ENCODE results near the gene OPRPN.

The OPRPN gene, protein sequence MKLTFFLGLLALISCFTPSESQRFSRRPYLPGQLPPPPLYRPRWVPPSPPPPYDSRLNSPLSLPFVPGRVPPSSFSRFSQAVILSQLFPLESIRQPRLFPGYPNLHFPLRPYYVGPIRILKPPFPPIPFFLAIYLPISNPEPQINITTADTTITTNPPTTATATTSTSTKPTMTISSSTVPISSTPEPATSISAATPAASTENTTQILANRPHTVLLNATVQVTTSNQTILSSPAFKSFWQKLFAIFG

DNA sequence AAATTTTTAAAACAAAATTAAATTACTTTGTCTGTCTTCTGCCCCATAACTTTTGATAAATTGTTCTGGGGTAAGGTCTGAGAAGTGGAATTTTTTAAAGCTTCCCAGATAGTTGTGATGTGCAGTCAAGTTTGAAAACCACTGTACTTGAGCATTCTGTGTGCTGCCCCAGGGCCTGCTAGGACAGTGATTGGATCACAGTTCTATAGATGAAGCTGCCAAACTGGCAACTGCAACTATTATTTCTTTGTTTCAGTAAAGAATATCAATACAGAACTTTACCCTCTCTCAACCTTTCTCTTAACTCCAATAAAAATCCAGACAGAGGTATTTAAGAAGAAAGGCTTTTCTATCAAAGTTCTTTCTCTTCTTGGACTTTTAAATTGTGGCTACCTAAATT, at the start of gene OPRPN:
OPRPN (plus strand) TSS at position 361 of the 400 bp plus-strand sequence. CDS start 1,346 bp downstream, outside the sequence.
- no peak for DNase-seq (ENCODE audit: low read depth in 2 of 2)

DNA sequence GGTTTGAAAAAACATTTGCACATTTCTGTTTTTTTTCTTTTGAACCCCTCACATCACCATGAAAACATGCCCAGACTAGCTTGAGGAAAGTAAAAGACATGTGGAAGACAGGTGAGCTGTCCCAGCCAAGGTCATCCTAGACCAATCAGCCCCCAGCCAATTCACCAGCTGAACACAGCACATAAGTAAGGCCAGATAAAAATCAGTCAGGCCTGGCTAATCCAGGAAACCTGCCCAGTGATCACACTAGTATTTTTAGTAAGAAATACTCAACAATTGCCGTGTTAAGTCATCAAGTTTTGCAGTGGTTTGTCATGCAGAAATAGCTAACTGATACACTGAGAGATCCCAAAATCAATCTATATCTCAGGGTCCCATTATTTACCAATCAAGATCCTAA, 41.6 kb upstream of the OPRPN start:
- no peak for DNase-seq (ENCODE audit: low read depth in 2 of 2)

DNA sequence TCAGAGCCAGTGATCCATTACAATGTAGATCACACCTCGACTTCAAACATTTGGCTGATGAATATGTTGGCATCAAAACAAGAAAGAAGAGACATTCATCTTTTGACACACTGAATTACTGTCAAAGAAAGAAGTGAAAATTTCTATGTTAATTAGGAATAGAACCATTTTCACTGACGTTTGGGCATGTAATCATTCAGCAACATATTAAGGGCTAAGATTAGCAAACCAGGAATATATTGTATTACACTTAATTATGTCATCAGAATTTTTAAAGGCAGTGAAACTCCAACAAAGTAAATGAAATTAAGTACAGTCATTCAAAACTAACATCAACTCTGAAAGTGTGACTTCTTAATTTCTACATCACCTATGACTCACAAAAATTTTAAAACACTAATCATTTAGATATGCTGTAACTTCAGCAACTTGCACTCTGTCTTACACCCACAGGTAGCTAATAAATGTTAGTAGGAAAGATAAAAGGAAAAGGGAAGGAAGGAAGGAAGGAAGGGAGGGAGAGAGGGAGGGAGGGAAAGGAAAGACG, 38.6 kb upstream of the OPRPN start:
- no peak for DNase-seq (ENCODE audit: low read depth in 2 of 2)

DNA sequence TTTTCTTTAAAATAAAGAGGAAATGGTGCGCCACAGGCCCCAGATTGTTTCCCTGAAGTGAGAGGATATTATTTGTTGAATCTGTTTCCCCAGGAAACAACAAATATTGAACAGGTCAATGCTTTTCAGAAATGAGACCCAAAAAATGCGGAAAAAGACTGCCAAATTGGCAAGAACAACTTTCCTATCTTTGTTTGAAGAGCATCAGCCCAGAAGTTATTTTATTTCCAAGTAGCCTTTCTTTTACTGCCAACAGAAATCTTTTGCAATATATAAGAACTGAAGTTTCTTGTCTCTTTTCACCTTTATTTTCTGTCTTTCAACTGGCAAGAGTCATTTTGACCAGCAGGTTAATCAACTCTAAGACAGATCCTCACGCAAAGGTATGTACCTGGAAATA, 37.3 kb upstream of the OPRPN start, which contains the start of gene SMR3A:
SMR3A (plus strand) TSS at position 301 of the 400 bp plus-strand sequence. CDS start 1,356 bp downstream, outside the sequence.
- no peak for DNase-seq (ENCODE audit: low read depth in 2 of 2)

DNA sequence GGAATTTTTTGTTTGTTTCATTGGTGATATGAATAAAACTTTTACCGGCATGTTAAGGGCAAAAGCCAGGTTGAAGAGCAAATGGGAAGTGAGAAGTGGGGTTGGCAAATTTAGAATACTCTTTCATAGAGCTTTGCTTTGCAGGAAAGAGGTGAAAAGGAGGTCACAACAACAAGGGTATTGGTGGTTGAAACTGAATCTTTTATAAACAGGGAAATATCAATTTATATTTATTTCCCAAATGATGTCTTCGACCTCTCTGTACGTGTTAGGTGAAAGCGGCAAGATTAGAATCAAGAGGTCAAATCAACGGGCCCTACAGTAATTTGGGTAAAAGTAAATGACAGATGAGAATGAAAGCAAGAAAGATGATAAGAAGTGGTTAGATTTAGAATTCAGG, 33.7 kb upstream of the OPRPN start:
- DNase-seq (ENCODE audit: low read depth in 2 of 2) = no peak

DNA sequence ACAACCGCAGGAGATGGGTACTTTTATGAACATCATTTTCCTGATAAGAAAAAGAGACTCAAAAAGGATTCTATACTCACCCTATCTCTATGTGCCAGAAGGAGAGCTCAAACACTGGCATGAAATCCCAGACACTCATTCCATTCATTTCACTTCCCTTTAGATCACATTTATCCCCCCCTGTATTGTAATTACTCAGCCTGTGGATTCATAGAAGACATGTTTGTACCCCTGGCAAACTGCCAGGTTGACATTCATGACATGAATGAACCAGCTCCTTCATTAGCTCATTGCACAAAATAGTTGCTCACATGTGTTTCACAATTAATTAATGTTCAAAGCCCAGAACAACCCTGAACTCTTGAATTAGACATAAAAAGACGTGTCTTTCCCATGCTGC, 32.3 kb upstream of the OPRPN start:
- DNase-seq (ENCODE audit: low read depth in 2 of 2) = no peak

DNA sequence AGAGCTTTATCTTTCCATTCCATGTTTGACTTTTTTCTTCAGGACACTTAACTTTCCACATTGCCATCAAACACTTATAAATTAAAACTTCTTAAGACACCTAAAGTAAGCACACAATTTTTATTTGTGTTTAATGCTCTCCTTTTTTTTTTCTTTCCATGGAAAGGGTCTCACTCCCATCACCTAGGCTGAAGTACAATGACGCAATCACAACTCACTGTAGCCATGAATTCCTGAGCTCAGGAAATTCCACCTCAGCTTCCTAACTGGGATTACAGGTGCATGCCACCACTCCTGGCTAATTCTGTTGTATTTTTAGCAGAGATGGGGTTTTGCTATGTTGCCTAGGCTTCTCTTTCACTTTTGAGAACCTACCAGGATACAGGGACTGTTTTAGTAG, 29.9 kb upstream of the OPRPN start:
- no peak for DNase-seq (ENCODE audit: low read depth in 2 of 2)

DNA sequence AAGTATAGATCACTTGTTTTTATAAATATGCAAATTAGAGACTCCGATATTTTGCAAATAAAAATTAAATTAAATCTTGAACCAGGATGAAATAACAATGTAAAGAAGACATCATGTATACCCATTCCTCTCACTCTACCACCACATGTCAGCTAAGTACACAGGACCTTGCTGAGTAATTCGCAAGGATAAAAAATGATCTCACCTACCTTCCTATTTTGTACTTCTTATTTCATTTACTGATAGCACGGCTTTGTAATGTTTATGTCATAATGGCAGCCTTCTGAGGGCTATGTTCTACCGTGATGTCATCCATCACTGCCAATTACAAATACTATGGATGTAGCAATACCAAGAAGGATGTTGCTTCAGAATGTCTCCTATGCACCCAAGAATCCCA, 25.8 kb upstream of the OPRPN start:
- no peak for DNase-seq (ENCODE audit: low read depth in 2 of 2)

DNA sequence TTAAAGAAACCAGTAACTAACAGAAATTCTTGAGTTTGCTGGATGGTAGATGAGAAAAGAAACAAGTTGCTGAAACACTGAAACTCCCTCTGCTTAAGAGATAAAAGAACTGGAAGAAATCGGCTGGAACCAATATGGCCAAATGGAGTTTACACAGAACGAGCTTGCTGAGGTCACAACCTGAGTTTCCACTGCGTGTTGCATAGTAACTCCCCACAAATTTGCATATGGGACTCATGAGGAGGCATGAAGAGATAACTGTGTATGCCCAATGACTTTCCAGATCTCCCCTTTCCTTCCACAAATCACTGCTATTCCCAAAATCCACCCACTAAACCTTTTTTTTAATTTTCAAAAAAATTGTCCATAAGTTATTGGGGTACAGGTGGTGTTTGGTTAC, 25.0 kb upstream of the OPRPN start:
- no peak for DNase-seq (ENCODE audit: low read depth in 2 of 2)

DNA sequence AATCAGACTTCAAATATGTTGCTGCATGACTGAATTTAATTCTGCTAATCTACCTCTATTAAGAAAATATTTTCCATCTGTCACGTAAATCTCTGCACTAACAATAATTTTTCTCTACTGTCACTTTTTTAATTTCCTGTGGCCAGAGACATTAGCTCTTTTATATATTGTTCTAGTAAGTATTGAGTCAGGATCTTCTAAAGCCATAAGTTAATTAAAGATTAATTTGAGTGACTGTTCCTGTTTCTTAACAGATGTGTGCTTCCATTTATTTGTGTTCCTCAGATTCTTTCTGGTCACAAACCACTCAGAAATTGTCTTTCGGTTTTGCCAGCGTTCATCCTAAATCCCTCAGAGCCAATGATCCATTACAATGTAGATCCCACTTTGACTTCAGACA, 17.2 kb upstream of the OPRPN start:
- no peak for DNase-seq (ENCODE audit: low read depth in 2 of 2)

DNA sequence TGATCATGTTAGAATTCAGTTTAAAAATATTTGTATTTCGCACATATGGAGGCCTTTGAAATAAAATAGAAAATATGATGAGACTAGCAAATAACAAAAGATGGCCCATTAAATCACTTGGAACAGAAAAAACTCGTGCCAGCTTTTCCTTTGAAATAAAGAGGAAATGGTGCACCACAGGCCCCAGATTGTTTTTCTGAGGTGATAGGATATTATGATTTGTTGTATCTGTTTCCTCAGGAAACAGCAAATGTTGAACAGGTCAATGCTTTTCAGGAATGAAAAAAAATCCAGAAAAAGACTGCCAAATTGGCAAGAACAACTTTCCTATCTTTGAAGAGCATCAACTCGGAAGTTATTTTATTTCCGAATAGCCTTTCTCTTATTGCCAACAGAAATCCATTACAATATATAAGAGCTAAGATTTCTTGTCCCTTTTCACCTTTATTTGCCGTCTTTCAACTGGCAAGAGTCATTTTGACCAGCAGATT, 15.0 kb upstream of the OPRPN start, which contains the start of gene SMR3B:
SMR3B (plus strand) TSS at position 441 of the 491 bp plus-strand sequence. CDS start 1,380 bp downstream, outside the sequence.
- no peak for DNase-seq (ENCODE audit: low read depth in 2 of 2)

DNA sequence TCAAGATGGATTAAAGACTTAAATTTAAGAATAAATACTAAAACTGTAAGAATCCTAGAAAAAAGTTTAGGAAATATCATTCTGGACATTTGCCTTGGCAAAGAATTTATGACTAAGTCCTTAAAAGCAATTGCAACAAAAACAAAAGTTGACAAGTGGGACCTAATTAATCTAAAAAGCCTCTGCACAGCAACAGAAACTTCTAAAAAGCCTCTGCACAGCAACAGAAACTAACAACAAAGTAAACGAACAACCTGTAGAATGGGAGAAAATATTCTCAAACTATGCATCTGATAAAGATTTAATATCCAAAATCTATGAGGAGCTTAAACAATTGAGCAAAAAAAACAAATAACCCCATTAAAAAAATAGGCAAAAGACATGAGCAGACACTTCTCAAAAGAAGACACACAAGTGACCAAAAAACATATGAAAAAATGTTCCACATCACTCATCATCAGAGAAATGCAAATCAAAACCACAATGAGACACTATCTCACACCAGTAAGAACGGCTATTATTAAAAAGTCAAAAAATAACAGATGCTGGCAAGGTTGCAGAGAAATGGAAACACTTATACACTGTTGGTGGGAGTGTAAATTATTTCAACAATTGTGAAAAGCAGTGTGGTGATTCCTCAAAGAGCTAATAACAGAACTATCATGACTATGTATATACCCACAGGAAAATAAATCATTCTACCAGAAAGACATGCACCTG, 5.5 kb upstream of the OPRPN start:
- no peak for DNase-seq (ENCODE audit: low read depth in 2 of 2)

DNA sequence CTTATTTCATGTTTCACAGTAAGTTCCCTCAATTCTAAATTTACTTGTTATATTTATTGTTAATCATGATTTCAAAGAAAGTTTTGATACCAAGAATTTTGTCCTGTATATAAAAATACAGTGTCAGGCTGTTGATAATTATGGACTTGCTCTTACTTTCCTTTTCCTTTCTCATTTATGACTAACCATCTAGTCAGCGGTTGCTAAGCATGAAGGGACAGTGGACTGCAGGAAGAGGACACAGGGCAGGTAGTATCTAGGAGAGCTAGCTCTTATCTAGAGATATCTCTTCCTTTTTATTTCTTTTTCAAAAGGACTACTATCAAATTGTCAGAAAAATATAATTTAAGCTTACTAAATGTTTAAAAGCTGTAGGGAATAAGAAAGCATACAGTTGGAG, 1.6 kb downstream of the OPRPN start:
- DNase-seq (ENCODE audit: low read depth in 2 of 2) = no peak

DNA sequence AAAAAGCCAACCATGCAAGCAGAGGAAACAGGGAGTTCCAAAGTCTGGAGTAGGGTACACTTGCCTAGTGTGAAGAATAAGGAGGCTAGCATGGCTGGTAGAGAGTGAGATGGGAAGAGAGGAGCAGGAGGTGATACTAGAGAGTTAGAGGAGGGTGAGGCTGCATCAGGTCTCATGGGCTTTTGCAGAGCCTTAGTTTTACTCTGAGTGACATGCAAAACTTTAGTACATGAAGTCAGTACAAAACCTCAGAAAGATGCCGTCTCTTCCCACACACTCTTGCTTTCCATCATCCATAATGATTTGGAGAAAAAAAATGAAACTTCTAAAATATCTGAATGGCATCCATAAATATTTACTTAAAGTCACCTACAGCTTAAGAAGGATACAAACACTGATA, 5.0 kb downstream of the OPRPN start:
- DNase-seq (ENCODE audit: low read depth in 2 of 2) = no peak

DNA sequence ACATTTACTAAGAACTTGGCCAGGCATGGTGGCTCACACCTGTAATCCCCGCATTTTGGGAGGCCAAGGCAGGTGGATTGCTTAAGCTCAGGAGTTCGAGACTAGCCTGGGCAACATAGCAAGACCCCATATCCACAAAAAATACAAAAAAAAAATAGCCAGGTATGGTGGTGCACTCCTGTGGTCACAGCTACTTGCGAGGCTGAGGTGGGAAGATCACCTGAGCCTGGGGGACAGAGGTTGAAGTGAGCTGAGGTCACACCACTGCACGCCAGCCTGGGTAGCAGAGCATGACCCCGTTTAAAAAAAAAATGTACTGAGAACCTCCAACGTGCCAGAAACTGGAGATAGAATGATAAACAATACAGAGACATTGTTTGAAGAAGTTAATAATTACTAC, 8.0 kb downstream of the OPRPN start:
- DNase-seq (ENCODE audit: low read depth in 2 of 2) = no peak

DNA sequence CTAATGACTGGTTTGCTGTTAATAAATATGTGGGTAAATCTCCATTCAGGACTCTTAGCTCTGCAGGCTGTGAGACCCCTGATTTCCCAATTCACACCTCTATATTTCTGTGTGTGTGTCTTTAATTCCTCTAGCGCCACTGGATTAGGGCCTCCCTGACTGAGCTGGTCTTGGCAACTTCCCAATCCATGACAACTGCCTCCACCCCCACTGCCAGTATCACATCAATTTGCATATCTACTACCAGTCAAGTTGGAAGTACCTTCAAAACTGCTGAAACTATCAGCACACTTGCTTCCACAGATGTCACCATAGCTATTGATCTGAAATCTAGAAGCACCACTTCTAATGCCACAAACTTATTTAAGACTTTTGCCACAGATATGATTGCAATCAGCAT, 27.6 kb downstream of the OPRPN start:
- no peak for DNase-seq (ENCODE audit: low read depth in 2 of 2)

DNA sequence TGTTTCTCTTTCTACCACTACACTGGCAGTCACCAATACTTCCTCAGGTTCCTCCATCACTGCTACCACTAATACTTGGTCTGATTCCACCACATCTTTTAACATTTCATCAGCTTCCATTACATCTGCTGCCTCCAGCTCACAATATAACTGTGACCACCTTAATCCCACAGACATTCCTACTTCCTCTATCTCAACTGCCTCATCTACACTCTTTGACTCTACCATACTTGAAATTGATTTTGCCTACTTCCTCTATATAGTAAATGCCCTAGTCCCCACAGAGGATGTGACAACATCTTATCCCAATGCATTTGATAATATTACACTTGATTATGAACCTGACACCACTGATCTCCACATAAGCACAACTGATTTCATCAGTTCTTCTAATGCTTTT, 29.0 kb downstream of the OPRPN start:
- no peak for DNase-seq (ENCODE audit: low read depth in 2 of 2)

DNA sequence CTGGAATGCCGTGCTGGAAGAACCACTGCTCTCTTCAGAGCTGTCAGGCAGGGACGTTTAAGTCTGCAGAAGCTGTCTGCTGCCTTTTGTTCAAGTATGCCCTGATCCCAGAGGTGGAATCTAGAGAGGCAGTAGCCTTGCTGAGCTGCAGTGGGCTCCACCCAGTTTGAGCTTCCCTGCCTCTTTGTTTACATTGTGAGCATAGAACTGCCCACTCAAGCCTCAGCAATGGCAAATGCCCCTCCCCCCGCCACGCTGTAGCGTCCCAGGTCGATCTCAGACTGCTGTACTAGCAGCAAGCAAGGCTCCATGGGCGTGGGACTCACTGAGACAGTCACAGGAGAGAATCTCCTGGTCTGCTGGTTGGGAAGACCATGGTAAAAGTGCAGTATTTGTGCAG, 39.5 kb downstream of the OPRPN start:
- DNase-seq (ENCODE audit: low read depth in 2 of 2) = no peak

DNA sequence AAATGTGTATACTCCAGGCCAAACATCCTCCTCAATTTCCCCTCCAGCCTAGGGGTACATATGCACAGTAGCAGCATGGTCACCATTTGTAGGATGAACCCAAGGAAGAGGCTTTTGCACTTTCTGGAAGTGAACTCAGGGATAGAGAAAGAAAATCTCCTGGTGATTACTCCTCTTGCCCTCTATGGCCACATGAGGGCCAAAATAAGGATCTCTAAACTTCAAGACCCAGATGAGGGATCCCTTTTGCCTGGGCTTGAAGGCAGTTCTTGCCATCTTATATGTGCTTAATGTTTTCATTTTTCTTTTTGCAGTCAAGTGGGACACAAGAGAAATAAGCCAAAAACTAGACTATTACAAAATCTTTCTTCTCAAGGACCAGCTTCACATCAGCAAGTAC, 44.7 kb downstream of the OPRPN start:
- no peak for DNase-seq (ENCODE audit: low read depth in 2 of 2)

DNA sequence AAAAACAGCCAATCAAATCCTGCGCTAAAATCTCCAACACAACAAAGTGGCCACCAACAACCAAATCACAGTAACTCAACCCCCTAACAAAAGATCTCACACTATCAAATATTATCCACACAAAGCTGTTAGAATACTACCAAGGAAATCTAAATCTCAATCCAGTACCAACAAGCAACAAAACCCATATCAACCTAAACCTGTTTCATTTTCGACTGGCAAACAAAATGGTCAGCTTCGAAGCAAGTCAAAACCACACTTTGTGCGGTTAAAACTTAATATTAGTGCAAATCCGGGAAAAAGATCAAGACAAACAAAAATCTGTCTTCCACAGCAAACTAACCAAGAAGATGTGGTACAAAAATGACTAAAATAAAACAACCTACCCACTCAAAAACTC, 45.6 kb downstream of the OPRPN start:
- DNase-seq (ENCODE audit: low read depth in 2 of 2) = no peak

DNA sequence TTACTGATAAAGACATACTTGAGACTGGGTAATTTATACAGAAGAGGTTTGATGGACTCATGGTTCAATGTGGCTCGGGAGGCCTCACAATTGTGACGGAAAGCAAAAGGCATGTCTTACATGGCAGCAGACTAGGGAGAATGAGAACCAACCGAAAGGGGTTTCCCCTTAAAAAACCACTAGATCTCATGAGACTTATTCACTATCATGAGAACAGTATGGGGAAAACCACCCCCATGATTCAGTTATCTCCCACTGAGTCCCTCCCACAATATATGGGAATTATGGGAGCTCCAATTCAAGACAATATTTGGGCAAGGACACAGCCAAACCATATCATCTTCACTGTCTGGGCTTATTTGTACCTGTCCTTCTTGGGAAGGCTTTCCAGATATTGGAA, 51.5 kb downstream of the OPRPN start:
- no peak for DNase-seq (ENCODE audit: low read depth in 2 of 2)

DNA sequence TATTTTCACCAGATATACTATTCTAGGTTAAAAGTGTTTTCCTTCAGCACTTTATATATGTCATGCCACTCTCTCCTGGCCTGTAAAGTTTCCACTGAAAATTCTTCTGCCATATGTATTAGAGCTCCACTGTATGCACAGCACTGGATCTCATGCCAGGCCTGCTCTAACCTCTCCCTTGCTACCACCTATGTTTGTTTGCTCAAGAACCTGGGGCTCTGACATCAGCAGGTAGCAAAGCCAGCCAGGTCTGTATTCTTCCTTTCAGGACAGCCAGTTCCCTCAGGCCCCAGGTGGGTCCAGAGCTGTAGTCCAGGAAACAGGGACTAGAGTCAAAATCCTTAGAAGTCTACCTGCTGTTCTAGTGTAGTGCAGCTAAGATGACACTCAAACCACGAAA, 55.2 kb downstream of the OPRPN start:
- no peak for DNase-seq (ENCODE audit: low read depth in 2 of 2)

Measured in stimulated activated CD8-positive, alpha-beta memory T cell treated with anti-CD3 and anti-CD28 coated beads, Interleukin-2, amount 100 ng/mL, for 1 hour (primary cell).